NCI-H2029 treated with DMSO at 0.1 percent for 48 hours (cell line): ENCODE results near the gene AKAP13.
"Not testable (repeated sequence)": the region's sequence is repeated elsewhere in the genome, so short reads cannot be mapped to it uniquely, and the experiment has no call there.

Experiments used
- DNase-seq: peaks from one replicate; lab custom pipeline; 2025; lab: John Stamatoyannopoulos, UW

The AKAP13 gene

GRCh38 chr15:85477730-85478129 lies 97.3 kb downstream of the AKAP13 start:
- DNase-seq = no peak

GRCh38 chr15:85479071-85479647 lies 98.8 kb downstream of the AKAP13 start:
- no peak for DNase-seq

DNA sequence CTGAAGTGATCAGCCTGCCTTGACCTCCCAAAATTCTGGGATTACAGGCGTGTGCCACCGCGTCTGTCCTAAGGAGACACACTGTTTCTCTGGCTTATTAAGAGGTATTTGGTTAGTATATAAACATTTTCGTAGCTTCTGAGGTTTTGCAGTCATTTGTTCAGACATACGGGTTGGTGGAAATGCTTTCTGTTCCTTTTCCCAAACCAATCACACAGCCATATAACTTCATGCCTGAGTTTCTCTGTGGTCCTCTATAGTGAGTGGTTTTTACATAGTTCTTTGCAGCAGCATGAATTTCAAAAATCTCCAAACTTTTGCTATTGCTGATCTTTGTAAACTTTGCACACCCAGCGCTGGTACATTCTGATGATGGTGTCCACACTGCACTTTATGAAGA lies 100.5 kb downstream of the AKAP13 start:
- no peak for DNase-seq

GRCh38 chr15:85481543-85481942 lies 101.1 kb downstream of the AKAP13 start:
- DNase-seq = not testable (repeated sequence)

DNA sequence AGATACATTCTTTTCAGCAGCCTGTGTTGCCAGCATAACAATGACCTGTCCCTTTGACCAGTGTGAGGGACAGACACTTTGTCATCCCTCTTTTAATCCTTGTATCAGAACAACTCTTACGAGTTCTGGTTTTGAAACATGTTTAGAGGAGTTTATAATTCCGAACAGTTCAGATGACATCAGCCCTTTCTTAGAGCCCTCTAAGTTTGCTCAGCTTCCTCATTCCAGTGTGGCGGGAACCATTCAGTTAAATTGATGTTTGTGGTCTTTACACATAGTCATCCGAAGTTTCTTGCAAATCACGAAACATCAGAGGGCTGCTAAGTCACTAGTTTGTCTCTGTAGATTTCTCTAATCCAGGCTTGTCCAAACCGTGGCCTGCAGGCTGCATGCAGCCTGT lies 102.5 kb downstream of the AKAP13 start:
- DNase-seq = no peak

DNA sequence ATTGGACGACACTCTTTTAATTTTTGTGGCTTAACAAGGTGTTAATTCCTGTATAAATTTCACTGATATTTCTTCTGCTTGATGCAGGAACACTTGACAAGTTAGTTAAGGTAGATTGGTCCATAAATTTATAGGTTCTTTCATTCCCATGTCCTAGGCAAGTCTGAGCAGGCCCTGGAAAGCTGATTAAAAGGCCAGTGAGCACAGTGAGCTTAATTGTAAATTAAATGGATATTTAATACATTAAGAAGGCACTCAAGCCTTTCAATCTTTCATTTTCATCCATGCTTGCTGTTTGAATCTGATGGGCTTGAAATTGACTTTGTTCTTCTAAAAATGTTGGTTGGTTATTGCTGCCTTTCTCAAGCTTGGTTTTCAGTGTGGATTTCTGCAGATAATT lies 103.6 kb downstream of the AKAP13 start:
- not testable (repeated sequence) for DNase-seq

DNA sequence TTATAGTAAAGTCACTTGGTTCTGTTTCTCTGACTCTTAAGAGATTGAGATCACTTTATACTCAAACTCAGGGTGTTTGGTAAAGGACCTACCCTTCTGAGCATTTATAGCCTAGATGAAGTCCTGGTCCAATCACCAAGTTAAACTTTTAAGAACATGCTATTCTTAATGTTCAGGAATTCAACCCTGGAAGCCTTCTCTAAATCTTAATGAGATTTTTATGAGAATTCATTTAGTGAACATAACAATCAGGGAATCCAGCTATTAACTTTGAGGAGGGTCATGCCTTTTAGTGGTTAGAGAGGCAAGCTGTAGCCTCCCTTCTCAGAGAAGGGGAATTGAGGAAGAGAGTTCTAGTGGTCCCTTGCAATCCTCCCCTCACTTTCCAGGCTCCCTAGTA lies 104.5 kb downstream of the AKAP13 start:
- DNase-seq = not testable (repeated sequence)

- DNase-seq = peak; percentile 65
Measured at GRCh38 chr15:85485956-85486567, 105.7 kb downstream of the AKAP13 start.

GRCh38 chr15:85487796-85488195 lies 107.4 kb downstream of the AKAP13 start:
- DNase-seq = not testable (repeated sequence)

DNA sequence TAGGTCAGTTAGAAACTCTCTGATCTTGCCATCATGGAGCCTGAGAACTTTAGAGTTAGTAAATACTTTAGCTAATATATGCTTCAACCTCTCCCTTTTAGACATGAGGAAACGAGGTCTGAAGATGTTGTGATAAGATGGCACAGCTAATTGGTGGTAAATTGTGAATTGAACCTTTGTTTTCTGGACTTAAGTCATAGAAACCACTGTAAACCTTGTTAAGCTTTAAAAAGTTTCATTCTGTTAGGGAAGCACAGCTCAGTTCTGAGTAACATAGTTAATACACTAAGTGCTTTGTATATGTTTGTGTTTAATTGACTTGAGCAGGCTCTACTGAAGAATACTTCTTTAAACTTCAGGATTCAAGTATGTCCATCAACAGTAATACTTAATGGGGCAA lies 108.6 kb downstream of the AKAP13 start:
- DNase-seq = no peak

DNA sequence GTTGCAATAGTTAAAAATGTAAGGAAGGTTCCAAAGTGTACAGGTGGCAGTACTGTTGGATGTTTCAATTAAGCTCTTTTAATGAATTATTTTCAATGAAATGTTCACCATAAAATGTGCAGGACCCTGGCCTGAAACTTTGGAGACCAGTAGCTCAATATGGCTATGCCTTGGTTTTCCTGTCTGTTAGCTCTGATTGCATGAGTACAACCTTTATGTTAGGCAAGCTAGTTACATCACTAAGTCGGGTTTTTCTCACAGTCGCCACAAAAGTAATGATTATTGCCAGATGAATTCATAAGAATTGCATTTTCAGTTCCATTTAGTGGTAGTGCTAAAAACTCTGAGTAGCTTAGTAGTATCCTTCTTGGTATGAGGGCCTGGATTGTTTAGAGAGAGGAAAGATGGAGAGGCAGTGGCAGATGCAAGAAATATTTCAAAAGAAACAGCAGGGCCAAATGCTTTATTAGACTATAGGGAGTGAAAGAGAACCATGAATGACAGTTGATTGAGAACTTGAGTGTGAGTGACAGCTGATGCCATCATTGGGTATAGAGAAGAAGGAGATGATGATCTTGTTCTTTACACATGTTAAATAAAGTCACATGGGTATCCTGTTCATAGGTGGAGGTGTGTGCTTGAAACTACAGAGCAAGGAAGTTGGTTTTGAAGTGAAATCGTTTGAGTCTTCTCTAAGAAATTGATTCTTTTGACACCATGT lies 109.5 kb downstream of the AKAP13 start:
- no peak for DNase-seq

DNA sequence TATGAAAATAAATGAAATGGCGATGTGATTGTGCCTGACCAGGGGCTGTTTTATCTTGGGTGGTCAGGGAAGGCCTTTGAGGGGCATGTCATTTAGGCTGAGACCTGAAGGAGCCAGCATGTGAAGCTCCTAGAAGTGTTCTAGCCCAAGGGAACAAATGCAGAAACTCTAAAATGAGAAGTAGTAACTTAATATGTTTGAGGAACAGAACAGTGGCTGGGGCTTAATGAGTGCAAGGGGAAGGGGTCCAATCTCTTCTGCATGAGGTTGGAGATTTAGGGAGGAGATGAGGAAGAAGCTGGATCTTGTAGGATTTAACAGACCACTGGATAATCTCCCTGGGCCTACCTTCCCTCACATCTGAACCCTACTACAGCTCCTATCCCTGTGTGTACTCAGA lies 110.5 kb downstream of the AKAP13 start:
- DNase-seq = no peak

- DNase-seq = no peak
Measured at GRCh38 chr15:85491691-85492090, 111.3 kb downstream of the AKAP13 start.

DNA sequence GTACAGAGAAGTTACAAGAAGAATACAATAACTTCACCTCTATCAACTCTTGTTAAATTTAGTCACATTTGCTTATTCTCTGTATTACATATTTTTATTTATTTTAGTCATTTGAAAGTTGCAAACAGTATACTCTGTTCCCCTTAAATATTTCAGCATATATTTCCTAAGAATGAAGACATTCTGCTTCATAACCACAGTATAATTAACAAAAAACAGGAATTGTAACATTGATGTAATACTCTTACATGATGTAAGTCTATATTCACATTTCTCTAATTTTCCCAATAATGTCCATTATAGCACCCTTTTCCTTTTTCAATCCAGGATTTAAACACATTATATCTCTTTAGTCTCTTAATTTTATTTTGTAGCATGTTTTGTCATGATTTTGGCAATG lies 112.0 kb downstream of the AKAP13 start:
- no peak for DNase-seq

DNA sequence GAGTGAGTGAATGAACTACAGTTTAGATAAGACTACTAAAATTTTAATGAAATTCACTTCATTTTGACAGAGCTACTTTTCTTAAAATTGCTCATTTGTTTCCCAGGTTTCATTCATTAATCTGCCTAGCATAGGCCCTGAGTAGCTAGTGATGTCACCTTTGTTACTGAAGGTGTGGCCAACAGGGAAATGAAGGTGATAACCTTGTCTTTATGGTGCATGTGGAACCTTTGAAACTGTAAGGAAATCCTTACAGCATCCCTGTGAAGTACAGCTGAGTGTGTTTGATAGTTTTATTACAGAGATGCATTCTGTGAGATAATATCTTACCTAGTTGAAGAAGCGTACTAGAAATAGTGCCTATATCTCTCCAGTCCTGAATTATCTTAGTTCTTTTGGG lies 112.9 kb downstream of the AKAP13 start:
- DNase-seq = no peak

DNA sequence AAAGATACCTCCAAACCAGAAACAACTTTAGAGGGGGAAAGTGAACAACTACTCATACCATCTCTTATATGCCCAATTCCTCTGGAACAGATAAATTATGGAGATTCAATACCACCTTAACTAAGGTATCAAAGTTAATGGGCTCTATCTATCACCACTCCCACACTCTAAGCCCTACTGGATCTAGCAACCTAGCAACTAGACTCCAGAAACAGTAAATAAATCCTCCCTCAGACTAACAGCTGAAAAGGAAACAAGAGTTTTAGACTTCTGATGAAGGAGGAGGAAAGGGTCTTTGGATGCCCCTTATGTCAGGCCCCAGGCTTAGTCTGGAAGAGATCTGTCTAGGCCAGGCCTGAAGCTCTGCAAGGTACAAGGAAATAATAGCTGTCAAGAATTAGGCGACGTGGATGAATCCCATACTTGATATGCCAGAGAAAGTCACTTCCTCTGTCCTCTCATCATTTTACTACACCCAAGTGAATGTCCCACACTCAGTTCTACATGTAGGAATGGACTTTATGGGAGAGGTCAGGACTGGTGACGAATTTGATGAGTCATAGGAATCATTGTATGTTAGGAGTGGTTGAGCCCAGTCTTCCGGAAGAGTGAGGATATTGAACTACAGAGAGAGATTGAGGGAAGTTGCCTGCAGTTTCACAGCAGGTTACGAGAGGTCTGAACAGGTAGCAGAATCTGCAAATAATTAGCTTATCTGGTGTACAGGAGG lies 113.8 kb downstream of the AKAP13 start:
- no peak for DNase-seq

DNA sequence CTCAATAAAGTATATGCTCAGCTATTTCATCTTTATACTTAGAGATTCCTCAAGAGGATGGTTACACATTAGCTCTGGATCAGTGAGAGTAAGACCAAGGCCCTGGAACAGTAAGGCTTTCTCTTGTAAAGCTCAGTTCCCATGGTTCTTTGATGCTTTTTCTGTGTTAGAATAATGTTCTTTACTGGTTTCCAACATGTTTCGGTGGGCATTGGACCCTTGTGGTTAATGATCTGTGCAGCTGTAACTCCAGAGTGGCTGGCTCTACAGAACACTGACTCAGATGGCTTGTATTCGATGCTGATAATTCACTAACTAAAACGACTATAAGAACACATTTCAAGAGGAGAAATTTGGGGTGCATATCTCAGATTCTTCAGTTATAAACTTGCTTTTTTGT lies 114.7 kb downstream of the AKAP13 start:
- no peak for DNase-seq

DNA sequence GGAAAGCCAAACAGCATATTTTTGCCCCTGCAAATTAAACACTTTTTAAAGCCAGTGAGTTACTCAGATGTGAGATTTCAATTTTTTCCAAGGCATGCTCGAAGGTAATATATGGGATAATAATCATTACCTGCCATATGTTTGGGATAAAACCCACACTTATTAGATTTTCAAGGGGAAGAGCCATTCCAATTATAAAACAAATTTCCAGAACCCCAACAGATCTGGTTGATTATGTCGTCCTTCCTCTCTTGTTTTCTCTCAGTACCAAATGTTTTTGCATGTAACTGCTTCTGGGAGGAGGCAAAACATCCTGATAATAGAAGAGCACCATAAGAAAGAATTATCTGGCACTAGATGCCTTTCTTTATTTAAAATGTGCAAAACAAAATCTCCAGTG lies 115.1 kb downstream of the AKAP13 start:
- no peak for DNase-seq

DNA sequence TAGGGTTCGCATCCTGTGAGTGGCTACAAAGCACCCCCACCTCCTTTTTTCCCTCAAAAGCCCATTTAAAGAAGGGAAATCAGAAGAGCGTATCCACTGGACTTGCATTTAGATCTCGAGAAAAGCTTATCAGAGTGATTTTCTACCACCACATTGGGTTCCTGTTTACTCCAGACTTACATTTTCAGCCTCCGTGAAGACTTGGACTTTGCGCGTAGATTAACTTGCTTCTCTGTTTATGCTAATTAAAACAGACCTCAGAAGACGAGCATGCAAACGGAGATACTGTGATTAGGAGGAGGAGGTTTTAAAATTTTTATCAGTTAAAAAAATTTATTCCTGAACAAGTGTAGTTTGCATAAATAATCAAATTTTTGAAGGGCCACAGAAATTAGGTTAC lies 115.7 kb downstream of the AKAP13 start:
- DNase-seq = no peak

GRCh38 chr15:85496551-85497171 lies 116.3 kb downstream of the AKAP13 start:
- no peak for DNase-seq

DNA sequence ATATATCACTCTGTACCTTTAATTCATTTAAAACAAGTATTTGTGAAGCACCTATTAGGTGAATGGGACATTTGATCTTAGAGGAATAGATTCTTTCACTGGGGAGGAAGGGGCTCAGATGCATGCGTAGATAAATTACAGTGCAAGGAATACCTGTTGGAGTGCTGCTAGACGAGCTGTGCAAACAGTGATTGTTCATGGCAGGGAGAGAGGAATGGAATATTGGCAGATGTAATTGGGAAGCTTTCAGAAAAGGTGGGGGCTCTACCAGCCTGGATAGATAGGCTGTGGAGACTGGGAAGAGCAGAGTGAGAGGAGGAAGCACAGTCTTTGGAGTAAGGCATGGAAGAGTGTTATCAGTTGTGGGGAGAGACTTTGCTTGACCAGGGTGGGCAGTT lies 116.8 kb downstream of the AKAP13 start:
- DNase-seq = peak; percentile 62

DNA sequence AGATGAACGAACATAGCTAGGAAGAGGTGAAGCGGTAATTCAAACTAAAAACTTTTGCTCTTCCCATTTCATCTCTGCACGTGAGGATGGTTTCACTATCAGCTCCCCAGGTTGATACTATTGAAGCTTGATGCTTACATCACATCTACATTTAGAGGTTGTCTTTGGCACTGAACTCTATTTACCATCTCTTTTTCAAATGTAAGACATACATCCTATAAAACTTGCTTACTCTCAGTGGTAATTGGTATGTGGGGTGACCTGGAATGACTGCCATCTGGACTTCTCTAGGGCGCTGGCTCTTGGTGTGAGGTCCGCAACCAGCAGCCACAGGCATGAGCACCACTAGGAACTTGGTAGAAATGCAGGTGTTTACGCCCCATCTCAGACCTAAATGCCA lies 118.1 kb downstream of the AKAP13 start:
- DNase-seq = no peak
